ENCODE results near the gene EPPIN. TPM values are rescaled to one million over a fixed set of nuclear protein-coding genes. Genes with fewer than 3 reads are reported as not detected.

The EPPIN gene
- total RNA-seq, 2 experiments from 2014 or later: not detected

DNA sequence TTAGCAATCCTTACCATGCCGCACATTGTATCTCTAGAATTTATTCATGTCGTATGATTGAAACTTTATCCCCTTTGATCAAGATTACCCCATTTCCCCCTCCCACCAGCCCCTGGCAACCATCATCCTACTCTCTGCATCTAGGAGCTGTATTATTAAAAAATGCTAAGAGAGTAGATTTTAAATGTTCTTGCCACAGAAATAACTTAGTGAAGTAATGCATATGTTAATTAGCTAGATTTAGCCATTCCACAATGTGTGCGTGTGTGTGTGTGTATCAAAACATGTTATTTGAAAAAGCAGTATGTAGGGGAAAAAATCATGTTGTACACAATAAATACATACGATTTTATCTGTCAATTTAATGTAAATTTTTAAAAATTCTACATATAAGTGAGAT is 19.9 kb downstream of the EPPIN start:
- no peak for DNase-seq
- POLR2A ChIA-PET: no interaction called here
- no peak overlapping the region for H3K4me3 Mint-ChIP-seq
- CTCF ChIA-PET: no interaction called here
- H3K4me1 Mint-ChIP-seq (ENCODE audit: low read depth): no peaks in the 10 kb centered on the region
- H3K27ac Mint-ChIP-seq: no peak overlapping the region
- no peaks in the 10 kb centered on the region for H3K36me3 Mint-ChIP-seq
- no peaks in the 10 kb centered on the region for H3K9me3 Mint-ChIP-seq
- H3K27me3 Mint-ChIP-seq: peaks cover 38% of the 10 kb centered on the region
- intact Hi-C loops (cut with micrococcal nuclease): no loop called here

DNA sequence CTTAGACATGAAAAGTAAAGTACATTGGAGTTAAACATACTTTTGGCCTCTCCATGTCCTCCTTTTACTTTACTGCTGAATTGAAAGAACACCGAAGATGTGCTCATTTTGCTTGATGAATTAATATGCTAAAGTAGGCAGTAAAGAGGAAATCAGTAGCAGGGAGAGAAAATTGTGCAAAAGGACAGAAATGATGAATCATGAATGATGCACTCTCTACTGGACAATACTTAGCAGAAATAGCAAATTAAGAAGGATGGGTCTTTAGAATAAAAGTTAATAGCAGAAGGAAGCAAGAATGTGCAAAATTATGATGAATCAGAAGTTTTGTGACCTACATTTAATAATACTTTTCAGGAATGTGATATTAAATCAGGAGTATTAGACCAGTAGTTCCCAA is 23.4 kb downstream of the EPPIN start:
- Mint-ChIP-seq H3K4me1 (ENCODE audit: low read depth) (no peaks in the 10 kb centered on the region), H3K36me3 (no peaks in the 10 kb centered on the region), H3K9me3 (no peaks in the 10 kb centered on the region), H3K27me3 (peaks cover 32% of the 10 kb centered on the region), H3K4me3 (no peak overlapping the region), H3K27ac (no peak overlapping the region)
- intact Hi-C loops (cut with micrococcal nuclease): no loop called here
- CTCF ChIA-PET: interaction anchor here (1.3 kb wide), 1 partner anchor 247 kb away, joined by 3 read pairs; no protein-coding TSS in a partner anchor
- DNase-seq: no peak
- POLR2A ChIA-PET: no interaction called here

GRCh38 chr20:45518282-45518681 is 28.9 kb downstream of the EPPIN start:
- POLR2A ChIA-PET: no interaction called here
- Mint-ChIP-seq H3K27me3 (peaks cover 21% of the 10 kb centered on the region), H3K36me3 (no peaks in the 10 kb centered on the region), H3K4me3 (no peak overlapping the region), H3K4me1 (ENCODE audit: low read depth) (no peaks in the 10 kb centered on the region), H3K27ac (no peak overlapping the region), H3K9me3 (no peaks in the 10 kb centered on the region)
- intact Hi-C loops (cut with micrococcal nuclease): no loop called here
- CTCF ChIA-PET: interaction anchor here (0.7 kb wide), 1 partner anchor 77 kb away, joined by 4 read pairs; no protein-coding TSS in a partner anchor
- no peak for DNase-seq

DNA sequence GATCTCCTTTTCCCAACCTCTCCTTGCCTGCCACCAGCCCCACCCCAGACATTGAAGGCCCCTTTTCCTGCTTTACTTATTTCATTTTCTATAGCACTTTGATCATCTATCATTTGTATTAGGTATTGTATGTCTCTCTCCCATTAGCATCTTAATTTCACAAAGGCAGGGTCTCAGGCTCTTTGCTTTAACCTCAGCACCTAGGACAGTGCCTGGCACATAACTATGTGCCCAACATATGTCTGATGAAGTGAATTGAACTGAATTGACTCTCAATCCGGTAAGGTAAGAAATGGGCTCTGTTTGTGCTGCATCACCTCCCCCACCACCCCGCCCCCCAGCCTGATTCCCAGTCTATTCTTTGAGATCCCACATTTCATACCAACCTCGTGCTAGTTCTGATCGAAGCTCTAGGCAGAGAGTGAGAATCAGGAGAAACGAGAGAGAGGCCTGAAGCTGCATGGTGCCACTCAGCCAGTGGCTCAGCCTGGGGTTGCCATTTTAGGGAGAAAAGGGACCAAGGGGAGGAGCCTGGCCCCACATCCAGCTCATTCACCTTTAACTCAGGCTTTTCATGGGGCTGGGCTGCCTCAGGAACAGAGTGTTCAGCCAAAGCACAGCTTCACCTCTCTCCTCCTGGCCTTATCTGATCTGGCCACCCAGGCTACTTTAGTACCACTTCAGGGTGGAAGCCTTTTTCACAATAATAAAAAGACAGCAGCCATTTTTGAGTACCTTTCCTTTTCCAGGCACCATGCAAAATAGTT is 31.9 kb downstream of the EPPIN start, which contains the start of gene SPINT3:
SPINT3 (minus strand) TSS at position 476 of the 767 bp plus-strand sequence; CDS start at position 462, 14 bp downstream.
- POLR2A ChIA-PET: no interaction called here
- CTCF ChIA-PET: no interaction called here
- Mint-ChIP-seq H3K4me1 (ENCODE audit: low read depth) (no peaks in the 10 kb centered on the region), H3K4me3 (no peak within 1 kb of the TSS), H3K9me3 (no peaks in the 10 kb centered on the region), H3K36me3 (no peaks in the 10 kb centered on the region), H3K27ac (no peak within 1 kb of the TSS), H3K27me3 (peaks cover 23% of the 10 kb centered on the region)
- intact Hi-C loops (cut with micrococcal nuclease): no loop called here
- no peak for DNase-seq

DNA sequence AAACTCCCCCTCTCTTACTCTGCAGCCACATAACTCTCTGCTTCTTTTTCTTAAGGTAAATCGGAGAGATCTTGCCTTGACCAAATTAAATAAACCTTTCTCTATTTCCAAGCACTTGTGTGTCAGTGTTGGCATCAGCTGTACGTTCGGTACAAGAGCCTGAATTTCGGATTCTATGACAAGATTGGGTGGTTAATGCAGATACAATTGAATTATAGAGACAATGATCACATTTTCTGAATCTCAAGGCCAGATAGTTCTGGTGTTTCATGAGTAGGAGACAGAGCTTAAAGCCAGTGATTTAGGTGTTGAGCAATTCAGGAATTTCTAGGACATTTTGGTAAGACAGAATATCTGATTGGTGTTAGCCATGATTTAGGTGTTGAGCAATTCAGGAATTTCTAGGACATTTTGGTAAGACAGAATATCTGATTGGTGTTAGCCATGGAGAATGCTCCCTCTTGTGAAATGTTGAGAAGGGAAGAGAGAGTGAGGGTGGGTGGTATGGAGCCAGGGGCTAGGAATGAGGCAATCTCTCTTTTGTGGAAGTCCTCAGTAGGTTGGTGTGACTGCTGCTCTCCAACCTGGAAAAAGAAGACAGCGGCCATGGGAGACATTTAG is 36.8 kb downstream of the EPPIN start:
- ChIA-PET CTCF (interaction anchor here (0.7 kb wide), 1 partner anchor 143 kb away, joined by 3 read pairs; no protein-coding TSS in a partner anchor), POLR2A (no interaction called here)
- intact Hi-C loops (cut with micrococcal nuclease): no loop called here
- Mint-ChIP-seq H3K4me3 (no peak overlapping the region), H3K27ac (no peak overlapping the region), H3K27me3 (peaks cover 30% of the 10 kb centered on the region), H3K9me3 (no peaks in the 10 kb centered on the region), H3K4me1 (ENCODE audit: low read depth) (peaks cover 10% of the 10 kb centered on the region), H3K36me3 (no peaks in the 10 kb centered on the region)
- DNase-seq: no peak

GRCh38 chr20:45509091-45509490 is 38.1 kb downstream of the EPPIN start:
- ChIA-PET POLR2A (no interaction called here), CTCF (no interaction called here)
- Mint-ChIP-seq H3K36me3 (no peaks in the 10 kb centered on the region), H3K27me3 (peaks cover 30% of the 10 kb centered on the region), H3K9me3 (no peaks in the 10 kb centered on the region), H3K4me1 (ENCODE audit: low read depth) (peaks cover 10% of the 10 kb centered on the region), H3K27ac (no peak overlapping the region), H3K4me3 (no peak overlapping the region)
- DNase-seq: no peak
- intact Hi-C loops (cut with micrococcal nuclease): no loop called here

DNA sequence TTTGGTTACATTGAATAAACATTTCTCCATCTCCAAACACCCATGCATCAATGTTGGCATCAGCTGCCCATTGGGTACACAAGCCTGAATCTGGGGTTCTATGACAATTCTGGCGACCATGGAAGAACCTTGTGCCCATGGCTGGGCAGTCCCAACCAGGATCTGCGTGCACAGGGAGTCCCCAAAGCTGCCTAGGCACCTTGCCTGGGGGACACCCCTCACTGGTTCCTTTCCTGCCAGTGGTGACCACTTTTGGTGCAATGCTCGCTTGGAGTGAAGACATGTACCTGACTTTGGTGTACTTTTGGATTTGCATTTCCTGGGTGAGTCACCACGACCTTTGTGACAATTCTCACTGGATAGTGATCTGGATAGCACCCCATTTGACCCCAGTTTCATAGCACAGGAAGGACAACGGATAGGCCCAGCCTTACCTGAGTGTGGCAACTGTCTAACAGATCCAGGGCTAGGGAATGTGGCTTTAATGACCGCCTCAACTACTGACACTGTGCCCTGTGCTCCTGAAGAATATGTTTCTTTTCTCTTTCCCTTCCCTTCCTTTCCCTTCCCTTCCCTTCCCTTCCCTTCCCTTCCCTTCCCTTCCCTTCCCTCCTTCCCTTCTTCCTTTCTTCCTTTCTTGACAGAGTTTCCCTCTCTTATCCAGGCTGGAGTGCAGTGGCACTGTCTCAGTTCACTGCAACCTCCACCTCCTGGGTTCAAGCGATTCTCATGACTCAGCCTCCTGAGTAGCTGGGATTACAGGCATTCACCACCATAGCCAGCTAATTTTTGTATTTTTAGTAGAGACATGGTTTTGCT is 38.9 kb downstream of the EPPIN start:
- ChIA-PET CTCF (no interaction called here), POLR2A (no interaction called here)
- H3K4me1 Mint-ChIP-seq (ENCODE audit: low read depth): peaks cover 10% of the 10 kb centered on the region
- intact Hi-C loops (cut with micrococcal nuclease): no loop called here
- DNase-seq: no peak
- H3K27me3 Mint-ChIP-seq: peaks cover 33% of the 10 kb centered on the region
- no peaks in the 10 kb centered on the region for H3K36me3 Mint-ChIP-seq
- H3K27ac Mint-ChIP-seq: no peak overlapping the region
- no peak overlapping the region for H3K4me3 Mint-ChIP-seq
- H3K9me3 Mint-ChIP-seq: no peaks in the 10 kb centered on the region

GRCh38 chr20:45507011-45507820 is 40.0 kb downstream of the EPPIN start:
- Mint-ChIP-seq H3K9me3 (no peaks in the 10 kb centered on the region), H3K4me3 (no peak overlapping the region), H3K4me1 (ENCODE audit: low read depth) (peaks cover 10% of the 10 kb centered on the region), H3K36me3 (no peaks in the 10 kb centered on the region), H3K27ac (no peak overlapping the region), H3K27me3 (peaks cover 37% of the 10 kb centered on the region)
- intact Hi-C loops (cut with micrococcal nuclease): no loop called here
- ChIA-PET CTCF (no interaction called here), POLR2A (no interaction called here)
- DNase-seq: no peak

GRCh38 chr20:45506398-45506797 is 40.8 kb downstream of the EPPIN start:
- ChIA-PET POLR2A (no interaction called here), CTCF (interaction anchor here (1.1 kb wide), 1 partner anchor 265 kb away, joined by 3 read pairs; no protein-coding TSS in a partner anchor)
- Mint-ChIP-seq H3K36me3 (no peaks in the 10 kb centered on the region), H3K4me1 (ENCODE audit: low read depth) (peaks cover 10% of the 10 kb centered on the region), H3K27me3 (peaks cover 37% of the 10 kb centered on the region), H3K4me3 (no peak overlapping the region), H3K9me3 (no peaks in the 10 kb centered on the region), H3K27ac (no peak overlapping the region)
- intact Hi-C loops (cut with micrococcal nuclease): no loop called here
- DNase-seq: no peak

GRCh38 chr20:45503403-45503802 is 43.8 kb downstream of the EPPIN start:
- POLR2A ChIA-PET: no interaction called here
- Mint-ChIP-seq H3K4me1 (ENCODE audit: low read depth) (peaks cover 10% of the 10 kb centered on the region), H3K4me3 (no peak overlapping the region), H3K27me3 (peaks cover 34% of the 10 kb centered on the region), H3K36me3 (no peaks in the 10 kb centered on the region), H3K9me3 (no peaks in the 10 kb centered on the region), H3K27ac (no peak overlapping the region)
- intact Hi-C loops (cut with micrococcal nuclease): no loop called here
- no peak for DNase-seq
- CTCF ChIA-PET: no interaction called here

DNA sequence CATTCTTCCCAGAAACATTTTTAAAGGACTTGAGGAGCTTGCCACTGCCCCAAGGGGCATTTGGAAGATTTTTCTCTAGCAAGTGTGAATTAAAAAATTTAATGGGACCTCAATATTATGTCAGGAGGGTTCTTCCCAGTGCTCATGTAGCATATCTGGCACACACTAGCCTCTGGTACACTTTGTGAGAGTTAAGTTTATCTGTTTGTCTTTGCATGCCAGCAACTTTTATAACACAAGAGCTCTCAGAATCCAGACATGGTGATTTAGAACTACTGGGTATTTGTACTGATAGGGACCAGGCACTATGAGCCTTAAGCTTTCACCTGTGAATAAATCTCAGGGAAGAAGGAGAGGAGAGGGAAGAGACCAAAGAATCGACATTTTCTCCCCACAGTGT is 44.6 kb downstream of the EPPIN start:
- H3K36me3 Mint-ChIP-seq: no peaks in the 10 kb centered on the region
- no peak for DNase-seq
- peaks cover 8% of the 10 kb centered on the region for H3K4me1 Mint-ChIP-seq (ENCODE audit: low read depth)
- peaks cover 30% of the 10 kb centered on the region for H3K27me3 Mint-ChIP-seq
- H3K27ac Mint-ChIP-seq: no peak overlapping the region
- ChIA-PET CTCF (interaction anchor here (1.2 kb wide), 1 partner anchor 183 kb away, joined by 4 read pairs; no protein-coding TSS in a partner anchor), POLR2A (no interaction called here)
- H3K4me3 Mint-ChIP-seq: no peak overlapping the region
- intact Hi-C loops (cut with micrococcal nuclease): no loop called here
- no peaks in the 10 kb centered on the region for H3K9me3 Mint-ChIP-seq

DNA sequence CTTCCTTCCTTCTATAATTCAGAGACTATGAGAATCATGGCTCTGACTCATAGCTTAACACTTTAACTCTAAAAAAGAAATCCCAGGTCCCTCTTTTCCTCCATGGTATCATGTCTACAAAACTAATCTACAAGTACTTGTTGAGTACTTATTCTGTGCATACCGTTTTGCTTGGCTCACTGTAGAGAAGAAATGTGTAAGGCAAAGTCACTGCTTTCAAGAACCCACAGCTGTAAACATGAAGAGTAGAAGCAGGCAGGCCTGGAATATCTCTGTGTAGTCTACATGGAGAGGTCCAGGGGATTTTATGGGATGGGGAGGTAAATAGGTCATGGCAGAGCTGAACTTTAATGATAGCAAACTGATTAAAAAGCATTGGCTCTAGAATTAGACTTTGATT is 45.6 kb downstream of the EPPIN start:
- Mint-ChIP-seq H3K4me3 (no peak overlapping the region), H3K9me3 (no peaks in the 10 kb centered on the region), H3K27ac (no peak overlapping the region), H3K27me3 (peaks cover 29% of the 10 kb centered on the region), H3K36me3 (no peaks in the 10 kb centered on the region), H3K4me1 (ENCODE audit: low read depth) (no peaks in the 10 kb centered on the region)
- CTCF ChIA-PET: interaction anchor here (1.2 kb wide), 1 partner anchor 182 kb away, joined by 4 read pairs; no protein-coding TSS in a partner anchor
- no peak for DNase-seq
- POLR2A ChIA-PET: no interaction called here
- intact Hi-C loops (cut with micrococcal nuclease): no loop called here
